Right forelimb (tissue), 1 donor: ENCODE measurements around the gene C19orf67.

Experiments
- DNase-seq: peaks from one replicate; pipeline ENCODE4 v3.0.0-alpha.2; 2018

C19orf67 gene

GRCh38 chr19:14081797-14082674 lies 3.5 kb downstream of the C19orf67 start:
- no peak for DNase-seq

GRCh38 chr19:14080887-14081796 lies 4.4 kb downstream of the C19orf67 start:
- DNase-seq: peak; percentile 99

- no peak for DNase-seq
Observed at GRCh38 chr19:14078411-14078810, 7.2 kb downstream of the C19orf67 start.

DNA sequence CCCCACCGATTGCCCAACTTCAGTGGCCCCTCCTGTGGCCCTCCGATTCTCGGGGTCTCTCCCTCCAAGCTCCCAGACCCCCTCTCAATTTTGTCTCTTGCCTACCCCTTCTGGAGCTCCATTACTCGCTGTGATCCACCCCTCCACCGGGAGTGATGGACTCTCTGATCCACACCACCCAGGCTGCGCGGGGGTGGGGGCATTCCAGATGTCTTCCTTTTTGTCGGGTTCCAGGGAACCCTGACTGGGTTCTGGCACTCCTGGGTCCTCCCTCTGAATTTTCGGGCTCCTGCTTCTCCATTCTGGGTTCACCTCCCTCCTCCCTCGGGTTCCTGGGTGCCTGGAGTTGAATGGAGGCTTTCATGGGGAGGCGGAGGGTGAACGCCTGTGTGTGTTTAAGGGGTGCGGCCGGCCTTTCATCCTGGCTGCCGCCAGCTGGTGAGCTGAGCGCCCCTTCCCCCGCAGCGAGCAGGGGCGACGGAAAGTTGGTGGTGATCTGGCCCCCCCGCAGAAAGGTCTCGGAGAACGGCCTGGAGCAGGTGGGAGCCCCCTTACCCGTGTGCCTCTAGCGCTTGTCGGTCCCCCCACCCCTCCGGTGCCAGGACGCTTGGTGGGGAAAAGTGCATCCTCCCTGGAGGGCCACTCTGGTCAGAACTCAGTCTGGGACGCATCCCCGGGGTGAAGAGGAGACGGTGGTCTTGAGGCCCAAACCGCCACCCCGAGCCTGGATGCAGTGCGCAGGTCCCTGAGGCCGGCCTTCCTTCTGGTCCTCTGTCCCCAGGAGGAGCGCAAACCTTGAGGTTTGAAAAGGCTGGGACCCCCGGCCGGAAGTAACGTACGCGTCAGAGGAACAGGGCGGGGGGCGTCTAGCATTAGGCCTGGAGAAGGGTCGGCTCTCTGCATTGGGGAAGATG lies 11.4 kb downstream of the C19orf67 start:
- DNase-seq: no peak

- DNase-seq: peak; percentile 86
Observed at GRCh38 chr19:14073261-14073924, 12.2 kb downstream of the C19orf67 start.

DNA sequence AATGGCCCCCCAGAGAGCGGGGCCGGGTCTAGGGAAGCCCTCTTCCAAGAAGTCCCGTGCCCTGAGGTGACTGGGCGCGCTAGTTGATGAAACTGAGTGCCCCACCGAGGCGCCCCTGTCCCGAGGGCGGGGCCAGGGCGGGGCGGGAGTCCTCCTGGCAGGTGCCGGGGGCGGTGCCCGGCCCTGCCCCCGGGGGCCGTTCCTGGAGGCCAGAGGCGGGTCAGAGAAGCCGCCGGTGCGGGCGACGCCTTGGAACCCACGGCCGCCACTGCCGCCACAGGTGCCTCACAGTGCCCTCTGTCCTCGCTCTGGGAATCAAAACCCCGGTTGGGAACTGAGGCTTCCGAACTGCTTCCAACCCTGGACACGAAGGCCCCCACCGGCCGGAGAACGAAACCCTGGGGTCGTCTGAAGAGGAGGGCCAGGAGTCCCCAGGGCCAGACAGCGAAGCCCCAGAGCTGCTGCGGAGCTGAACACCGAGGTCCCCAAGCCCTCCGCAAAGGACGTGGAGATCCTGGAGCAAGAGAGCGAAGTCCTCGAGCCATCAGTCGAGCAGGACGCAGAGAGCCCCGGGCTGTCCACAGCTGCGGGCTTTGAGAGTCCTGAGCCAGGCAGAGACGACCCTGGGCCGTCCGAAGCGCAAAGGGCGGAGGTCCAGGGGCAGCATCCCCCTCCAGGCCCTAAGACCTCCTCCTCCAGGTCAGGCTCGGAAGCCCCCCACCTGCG lies 12.9 kb downstream of the C19orf67 start, which contains the start of gene MISP3:
MISP3 (plus strand) TSS at position 252 of the 726 bp plus-strand sequence. CDS start 524 bp downstream, outside the sequence.
- peak; percentile 63 for DNase-seq

DNA sequence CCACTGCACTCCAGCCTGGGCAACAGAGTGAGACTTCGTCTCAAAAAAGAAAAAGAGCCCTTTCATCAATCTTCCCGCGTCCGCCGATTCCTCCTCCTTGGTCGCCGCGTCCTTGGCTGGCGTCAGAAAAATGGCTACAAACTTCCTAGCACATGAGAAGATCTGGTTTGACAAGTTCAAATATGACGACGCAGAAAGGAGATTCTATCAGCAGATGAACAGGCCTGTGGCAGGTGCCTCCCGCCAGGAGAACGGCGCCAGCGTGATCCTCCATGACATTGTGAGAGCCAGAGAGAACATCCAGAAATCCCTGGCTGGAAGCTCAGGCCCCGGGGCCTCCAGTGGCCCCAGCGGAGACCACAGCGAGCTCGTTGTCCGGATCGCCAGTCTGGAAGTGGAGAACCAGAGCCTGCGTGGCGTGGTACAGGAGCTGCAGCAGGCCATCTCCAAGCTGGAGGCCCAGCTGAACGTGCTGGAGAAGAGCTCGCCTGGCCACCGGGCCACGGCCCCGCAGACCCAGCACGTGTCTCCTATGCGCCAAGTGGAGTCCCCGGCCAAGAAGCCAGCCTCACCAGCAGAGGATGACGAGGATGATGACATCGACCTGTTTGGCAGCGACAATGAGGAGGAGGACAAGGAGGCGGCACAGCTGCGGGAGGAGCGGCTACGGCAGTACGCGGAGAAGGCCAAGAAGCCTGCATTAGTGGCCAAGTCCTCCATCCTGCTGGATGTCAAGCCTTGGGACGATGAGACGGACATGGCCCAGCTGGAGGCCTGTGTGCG lies 15.1 kb downstream of the C19orf67 start:
- DNase-seq: no peak

- no peak for DNase-seq
Observed at GRCh38 chr19:14066134-14066533, 19.4 kb downstream of the C19orf67 start.

DNA sequence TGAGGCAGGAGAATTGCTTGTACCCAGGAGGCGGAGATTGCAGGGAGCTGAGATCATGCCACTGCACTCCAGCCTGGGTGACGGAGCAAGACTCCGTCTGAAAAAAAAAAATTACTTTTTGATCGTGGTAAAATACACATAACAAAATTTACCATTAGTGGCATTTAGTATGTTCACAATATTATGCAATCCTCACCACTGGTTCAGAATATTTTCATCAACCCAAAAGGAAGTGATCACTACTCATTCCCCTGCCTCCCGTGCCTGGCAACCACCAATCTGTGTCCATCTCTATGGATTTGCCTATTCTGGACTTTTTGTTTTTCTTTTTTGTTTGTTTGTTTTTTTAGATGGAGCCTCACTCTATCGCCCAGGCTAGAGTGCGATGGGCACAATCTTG lies 22.5 kb downstream of the C19orf67 start:
- no peak for DNase-seq

DNA sequence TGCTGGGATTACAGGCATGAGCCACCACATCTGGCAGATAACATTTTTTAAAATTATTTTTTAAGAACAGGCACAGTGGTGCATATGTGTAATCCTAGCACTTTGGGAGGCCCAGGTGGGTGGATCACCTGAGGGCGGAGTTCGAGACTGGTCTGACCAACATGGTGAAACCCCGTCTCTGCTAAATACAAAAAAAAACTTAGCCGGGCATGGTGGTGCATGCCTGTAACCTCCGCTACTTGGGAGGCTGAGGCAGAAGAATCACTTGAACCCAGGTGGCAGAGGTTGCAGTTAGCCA lies 23.1 kb downstream of the C19orf67 start:
- no peak for DNase-seq

DNA sequence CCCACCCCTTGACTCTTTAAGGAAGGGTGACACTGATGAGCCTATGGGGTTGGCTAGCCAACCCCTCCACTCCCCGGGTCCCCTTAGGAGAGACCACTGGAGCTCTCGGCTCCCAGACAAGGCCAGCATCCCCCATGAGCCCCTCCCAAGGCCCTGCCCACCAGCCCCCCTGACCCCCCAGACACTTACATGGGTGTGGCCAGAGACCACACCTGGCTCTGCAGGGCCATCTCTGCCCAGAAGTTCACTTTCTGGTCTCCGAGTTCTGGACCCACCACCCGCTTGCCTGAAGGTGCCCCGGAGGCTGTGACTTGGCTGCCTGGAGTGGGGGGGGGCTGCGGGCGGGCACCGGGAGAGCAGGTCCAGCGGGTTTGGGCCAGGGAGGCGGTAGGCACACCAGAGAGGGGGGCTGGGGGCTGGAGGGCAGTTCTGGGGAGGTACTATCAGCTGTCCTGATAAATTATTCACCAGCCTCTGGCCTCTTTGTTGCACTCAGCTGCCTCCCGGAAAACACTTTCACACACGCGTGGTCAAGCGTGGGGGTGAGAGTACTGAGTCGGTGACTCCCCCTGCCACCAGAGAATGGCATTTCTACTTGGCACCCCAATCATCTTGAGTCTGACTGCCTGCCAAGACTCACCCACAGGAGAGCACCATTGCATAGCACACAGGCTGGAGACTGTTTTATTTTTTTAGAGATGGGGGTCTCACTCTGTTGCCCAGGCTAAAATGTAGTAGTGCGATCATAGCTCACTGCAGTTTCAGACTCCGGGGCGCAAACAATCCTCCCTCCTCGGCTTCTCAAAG lies 23.6 kb downstream of the C19orf67 start, which contains the start of gene PALM3:
PALM3 (minus strand) TSS at position 326 of the 807 bp plus-strand sequence; CDS start at position 230, 96 bp downstream.
- DNase-seq: no peak

- no peak for DNase-seq
Observed at GRCh38 chr19:14061081-14061749, 24.4 kb downstream of the C19orf67 start.

DNA sequence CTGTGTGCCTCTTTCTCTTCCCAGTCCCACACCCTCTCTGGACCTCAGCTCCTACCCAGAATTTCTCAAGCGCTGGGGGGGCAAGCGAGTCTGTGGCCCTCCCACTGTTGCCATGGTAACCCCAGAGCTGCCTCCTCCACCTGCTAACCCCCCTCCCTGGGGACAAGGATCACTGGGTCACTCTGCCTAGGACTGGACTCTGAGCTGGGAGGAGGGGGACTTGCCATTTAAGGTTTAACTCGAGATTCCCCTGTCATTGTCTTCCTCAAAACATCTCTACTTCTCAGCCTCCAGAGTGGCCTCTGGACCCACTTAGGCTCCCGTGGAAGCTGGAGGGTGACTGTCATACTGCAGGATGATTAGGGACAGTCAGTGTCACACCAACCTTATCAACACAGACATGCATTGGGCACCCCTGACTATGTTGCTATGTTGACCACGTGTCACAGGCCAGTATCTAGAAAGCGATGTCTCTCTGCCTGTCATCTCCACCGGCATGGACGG lies 25.9 kb downstream of the C19orf67 start:
- DNase-seq: no peak

DNA sequence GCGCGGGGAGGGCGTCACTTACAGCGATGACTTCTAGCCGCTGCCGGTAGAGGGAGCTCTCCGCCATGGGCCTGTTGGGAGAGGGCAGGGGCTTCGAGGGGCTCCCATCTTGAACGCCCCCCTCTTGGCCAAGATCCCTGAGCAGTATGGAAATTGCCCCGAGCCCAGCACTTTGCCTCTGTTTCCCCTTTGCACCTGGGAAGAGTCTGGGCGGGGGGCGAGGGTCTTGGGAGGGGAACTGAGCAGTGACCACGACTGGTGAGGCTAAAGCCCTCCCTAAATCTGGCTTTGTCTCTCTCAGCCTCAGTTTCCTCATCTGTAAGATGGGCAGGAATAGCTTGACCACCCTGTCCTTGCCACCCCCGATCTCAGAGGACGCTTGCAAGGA lies 26.5 kb downstream of the C19orf67 start:
- no peak for DNase-seq

DNA sequence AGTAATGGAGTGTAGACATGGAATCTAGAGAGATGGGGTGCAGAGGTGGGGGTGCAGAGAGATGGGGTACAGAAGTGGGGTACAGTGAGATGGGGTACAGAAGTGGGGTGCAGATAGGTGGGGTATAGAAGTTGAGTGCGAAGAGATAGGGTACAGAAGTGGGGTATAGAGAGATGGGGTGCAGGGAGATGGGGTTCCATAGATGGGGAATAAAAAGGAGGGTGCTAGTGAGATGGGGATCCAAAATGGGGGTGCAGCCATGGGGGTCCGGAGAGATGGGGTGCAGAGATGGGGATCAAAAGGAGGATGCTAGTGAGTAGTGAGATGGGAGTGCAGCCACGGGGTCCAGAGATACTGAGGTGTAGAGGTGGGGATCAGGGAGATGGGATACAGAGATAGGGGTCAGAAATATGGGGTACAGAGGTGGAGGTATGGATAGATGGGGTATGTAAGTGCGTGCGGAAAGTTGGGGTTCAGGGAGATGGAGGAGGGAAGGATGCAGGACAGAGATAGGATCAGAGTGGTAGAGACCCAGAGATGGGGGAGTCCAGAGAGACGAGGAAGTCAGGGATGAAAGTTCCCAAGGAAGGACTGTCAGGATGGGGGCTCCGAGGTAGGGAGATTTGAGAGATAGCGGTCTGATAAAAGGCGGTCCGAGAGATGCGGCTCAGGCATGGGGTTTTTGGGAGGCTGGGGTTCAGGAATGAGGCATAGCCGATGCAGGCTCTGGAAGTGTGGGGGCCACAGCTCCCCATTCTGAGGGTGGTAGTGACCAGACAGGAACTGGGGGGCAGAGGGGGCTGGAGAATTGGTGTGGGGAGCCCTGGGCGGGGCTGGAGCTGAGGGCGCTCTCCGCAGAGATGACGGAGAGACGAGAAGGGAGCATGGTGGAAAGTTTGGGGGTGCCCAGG lies 27.1 kb downstream of the C19orf67 start:
- DNase-seq: no peak

- no peak for DNase-seq
Observed at GRCh38 chr19:14056741-14057356, 28.7 kb downstream of the C19orf67 start.

DNA sequence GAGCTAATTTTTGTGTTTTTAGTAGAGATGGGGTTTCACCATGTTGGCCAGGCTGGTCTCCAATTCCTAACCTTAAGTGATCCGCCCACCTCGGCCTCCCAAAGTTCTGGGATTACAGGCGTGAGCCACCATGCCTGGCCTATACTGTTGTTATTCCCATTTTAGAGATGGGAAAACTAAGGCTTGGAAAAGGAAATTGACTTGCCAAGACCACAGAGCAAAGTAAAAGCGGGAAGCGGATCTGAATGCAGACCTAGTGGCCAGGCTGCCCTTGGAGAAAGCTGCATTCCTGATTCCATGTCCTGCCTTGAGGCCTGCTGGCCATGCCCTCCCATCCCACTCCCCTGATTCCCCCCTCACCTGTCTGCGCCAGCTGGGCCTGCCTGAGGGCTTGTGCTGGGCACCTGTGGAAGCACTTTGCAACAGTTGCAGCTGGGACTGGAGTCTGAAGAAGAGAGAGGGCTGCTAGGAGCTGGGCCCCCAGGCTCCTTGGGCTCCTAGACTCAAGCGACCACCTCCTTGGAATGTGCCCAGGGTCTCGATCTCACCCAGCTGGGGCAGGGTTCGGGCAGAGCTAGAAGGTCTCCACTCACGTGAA lies 29.4 kb downstream of the C19orf67 start:
- no peak for DNase-seq
